ENCODE results near the gene TTC1.

GRCh38 chr5:160096178-160096577 is 87.2 kb downstream of the TTC1 start:
- no peak for TF ChIP-seq CTCF (IDR thresholded peaks at IDR 0.05 in 8 of 11, conservative IDR thresholded peaks at IDR 0.05 in 3 of 11)
- TF ChIP-seq POLR2A (IDR thresholded peaks at IDR 0.05), result no peak
